ENCODE results near the gene MINK1. TPM values are rescaled to one million over a fixed set of nuclear protein-coding genes. Genes with fewer than 3 reads are reported as not detected.
A peak's percentile ranks its signal among the peaks of the same experiment; 100 is the strongest.

MINK1 gene
- total RNA-seq, 3 donors from 2014 or later (not counting 1 experiment from before 2014, with no cell fraction given): 103 to 122 (median 110) TPM

DNA sequence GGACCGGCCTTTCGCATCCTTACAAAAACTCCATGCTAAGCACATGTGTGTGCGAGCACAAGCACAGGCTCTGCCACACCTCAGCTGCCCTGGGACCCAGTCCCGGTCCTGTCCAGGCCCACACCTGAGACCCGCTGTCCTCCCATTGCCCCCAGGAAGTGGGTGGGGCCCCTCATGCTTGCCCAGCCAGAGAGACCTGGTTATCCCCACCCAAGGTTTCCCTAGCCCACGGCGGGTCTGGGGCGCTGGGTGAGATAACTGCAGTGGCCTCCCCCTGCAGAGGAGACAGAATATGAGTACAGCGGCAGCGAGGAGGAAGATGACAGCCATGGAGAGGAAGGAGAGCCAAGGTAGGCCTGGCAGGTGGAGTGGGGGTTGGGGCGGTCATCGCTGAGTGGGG is 53.7 kb downstream of the MINK1 start:
- no peak overlapping the region for H3K27ac ChIP-seq (ENCODE audit: low read length)
- no peak for ATAC-seq
- intact Hi-C loops (cut with micrococcal nuclease): loop anchor here (5.0 kb wide), 1 partner anchor 320 kb away; no protein-coding TSS in a partner anchor
- Mint-ChIP-seq H3K4me1 (peaks cover 0 to 12% of the 10 kb centered on the region in 2 donors), H3K36me3 (no peaks in the 10 kb centered on the region), H3K4me3 (no peak overlapping the region), H3K27me3 (ENCODE audit: low read depth in 2 of 2) (no peaks in the 10 kb centered on the region), H3K27ac (peak overlapping the region in 1 of 2 donors; percentile 10), H3K9me3 (no peaks in the 10 kb centered on the region)
- TF ChIP-seq, protein P1, sequence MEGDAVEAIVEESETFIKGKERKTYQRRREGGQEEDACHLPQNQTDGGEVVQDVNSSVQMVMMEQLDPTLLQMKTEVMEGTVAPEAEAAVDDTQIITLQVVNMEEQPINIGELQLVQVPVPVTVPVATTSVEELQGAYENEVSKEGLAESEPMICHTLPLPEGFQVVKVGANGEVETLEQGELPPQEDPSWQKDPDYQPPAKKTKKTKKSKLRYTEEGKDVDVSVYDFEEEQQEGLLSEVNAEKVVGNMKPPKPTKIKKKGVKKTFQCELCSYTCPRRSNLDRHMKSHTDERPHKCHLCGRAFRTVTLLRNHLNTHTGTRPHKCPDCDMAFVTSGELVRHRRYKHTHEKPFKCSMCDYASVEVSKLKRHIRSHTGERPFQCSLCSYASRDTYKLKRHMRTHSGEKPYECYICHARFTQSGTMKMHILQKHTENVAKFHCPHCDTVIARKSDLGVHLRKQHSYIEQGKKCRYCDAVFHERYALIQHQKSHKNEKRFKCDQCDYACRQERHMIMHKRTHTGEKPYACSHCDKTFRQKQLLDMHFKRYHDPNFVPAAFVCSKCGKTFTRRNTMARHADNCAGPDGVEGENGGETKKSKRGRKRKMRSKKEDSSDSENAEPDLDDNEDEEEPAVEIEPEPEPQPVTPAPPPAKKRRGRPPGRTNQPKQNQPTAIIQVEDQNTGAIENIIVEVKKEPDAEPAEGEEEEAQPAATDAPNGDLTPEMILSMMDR (IDR thresholded peaks at IDR 0.05): no peak
- H3K9me3 ChIP-seq (ENCODE audit: control insufficient read depth, insufficient read depth, low read length): no peaks in the 10 kb centered on the region
- H3K36me3 ChIP-seq (ENCODE audit: control insufficient read depth, insufficient read depth, low read length): peaks cover 58% of the 10 kb centered on the region
- no peaks in the 10 kb centered on the region for H3K4me1 ChIP-seq (ENCODE audit: control insufficient read depth, insufficient read depth, low read length)
- WGBS (ENCODE audit: insufficient coverage): 94% methylated on average over 12 of the region's 12 CpGs
- DNase-seq: no peak
- H3K4me3 ChIP-seq (ENCODE audit: low read length): no peak overlapping the region
- no peaks in the 10 kb centered on the region for H3K27me3 ChIP-seq (ENCODE audit: control insufficient read depth, insufficient read depth, low read length)

DNA sequence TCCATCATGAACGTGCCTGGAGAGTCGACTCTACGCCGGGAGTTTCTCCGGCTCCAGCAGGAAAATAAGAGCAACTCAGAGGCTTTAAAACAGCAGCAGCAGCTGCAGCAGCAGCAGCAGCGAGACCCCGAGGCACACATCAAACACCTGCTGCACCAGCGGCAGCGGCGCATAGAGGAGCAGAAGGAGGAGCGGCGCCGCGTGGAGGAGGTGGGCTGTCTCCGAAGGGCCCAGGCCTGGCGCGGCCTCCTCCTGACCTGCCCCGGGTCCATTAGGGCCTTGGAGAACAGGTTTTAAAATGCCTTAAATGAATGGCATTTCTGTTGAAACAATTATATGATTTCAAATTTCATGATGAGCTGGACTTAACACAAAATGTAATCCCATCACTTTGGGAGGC is 54.4 kb downstream of the MINK1 start:
- ATAC-seq (no peak), DNase-seq (no peak)
- no peak overlapping the region for H3K4me3 ChIP-seq (ENCODE audit: low read length)
- H3K4me1 ChIP-seq (ENCODE audit: control insufficient read depth, insufficient read depth, low read length): no peaks in the 10 kb centered on the region
- TF ChIP-seq, protein P1 (IDR thresholded peaks at IDR 0.05): no peak
- no peaks in the 10 kb centered on the region for H3K27me3 ChIP-seq (ENCODE audit: control insufficient read depth, insufficient read depth, low read length)
- Mint-ChIP-seq H3K36me3 (no peaks in the 10 kb centered on the region), H3K4me1 (peaks cover 0 to 5% of the 10 kb centered on the region in 2 donors), H3K27ac (peak overlapping the region in 1 of 2 donors; percentile 10), H3K4me3 (no peak overlapping the region), H3K9me3 (no peaks in the 10 kb centered on the region), H3K27me3 (ENCODE audit: low read depth in 2 of 2) (no peaks in the 10 kb centered on the region)
- no peaks in the 10 kb centered on the region for H3K9me3 ChIP-seq (ENCODE audit: control insufficient read depth, insufficient read depth, low read length)
- intact Hi-C loops (cut with micrococcal nuclease): loop anchor here (5.0 kb wide), 1 partner anchor 320 kb away; no protein-coding TSS in a partner anchor
- H3K27ac ChIP-seq (ENCODE audit: low read length): no peak overlapping the region
- H3K36me3 ChIP-seq (ENCODE audit: control insufficient read depth, insufficient read depth, low read length): peaks cover 62% of the 10 kb centered on the region
- 96% methylated on average over 18 of the region's 18 CpGs for WGBS (ENCODE audit: insufficient coverage)

DNA sequence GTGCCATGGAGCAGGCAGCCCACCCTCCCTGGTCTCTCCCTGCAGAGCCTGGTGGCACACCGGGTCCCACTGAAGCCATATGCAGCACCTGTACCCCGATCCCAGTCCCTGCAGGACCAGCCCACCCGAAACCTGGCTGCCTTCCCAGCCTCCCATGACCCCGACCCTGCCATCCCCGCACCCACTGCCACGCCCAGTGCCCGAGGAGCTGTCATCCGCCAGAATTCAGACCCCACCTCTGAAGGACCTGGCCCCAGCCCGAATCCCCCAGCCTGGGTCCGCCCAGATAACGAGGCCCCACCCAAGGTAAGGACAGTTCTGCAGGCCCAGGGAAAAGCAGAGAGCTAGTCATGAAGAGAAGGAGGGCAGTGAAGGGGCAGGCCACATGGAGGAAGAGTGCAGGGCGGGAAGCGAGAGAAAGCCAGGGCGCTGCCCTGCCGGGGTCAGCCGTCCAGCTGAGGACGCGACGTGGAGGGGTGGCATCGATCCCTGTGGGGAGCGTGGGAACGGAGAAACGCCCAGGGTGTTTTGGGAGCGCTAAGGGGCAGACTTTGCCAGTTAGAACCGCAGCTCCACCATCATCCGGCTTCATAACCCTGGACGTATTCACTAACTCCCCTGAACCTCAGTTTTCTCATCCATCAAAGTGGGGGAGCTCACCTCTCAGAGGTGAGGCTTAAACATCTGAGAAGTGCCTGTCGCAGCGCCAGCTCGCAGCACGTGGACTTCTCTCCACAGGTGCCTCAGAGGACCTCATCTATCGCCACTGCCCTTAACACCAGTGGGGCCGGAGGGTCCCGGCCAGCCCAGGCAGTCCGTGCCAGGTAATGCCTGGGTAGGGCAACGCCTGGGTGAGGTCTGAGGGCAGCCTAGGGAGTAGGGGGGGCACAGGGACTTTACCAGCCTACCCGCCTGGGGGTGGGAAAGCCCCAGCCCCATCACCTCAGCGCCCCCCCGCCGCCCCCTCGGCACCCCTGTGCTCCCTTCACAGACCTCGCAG is 58.6 kb downstream of the MINK1 start:
- Mint-ChIP-seq H3K4me1 (peaks cover 0 to 5% of the 10 kb centered on the region in 2 donors), H3K36me3 (no peaks in the 10 kb centered on the region), H3K4me3 (no peak overlapping the region), H3K27me3 (ENCODE audit: low read depth in 2 of 2) (no peaks in the 10 kb centered on the region), H3K9me3 (no peaks in the 10 kb centered on the region), H3K27ac (no peak overlapping the region)
- H3K4me1 ChIP-seq (ENCODE audit: control insufficient read depth, insufficient read depth, low read length): no peaks in the 10 kb centered on the region
- intact Hi-C loops (cut with micrococcal nuclease): no loop called here
- WGBS (ENCODE audit: insufficient coverage): 94% methylated on average over 42 of the region's 42 CpGs
- TF ChIP-seq, protein P1 (IDR thresholded peaks at IDR 0.05): no peak
- no peaks in the 10 kb centered on the region for H3K9me3 ChIP-seq (ENCODE audit: control insufficient read depth, insufficient read depth, low read length)
- H3K27me3 ChIP-seq (ENCODE audit: control insufficient read depth, insufficient read depth, low read length): no peaks in the 10 kb centered on the region
- peaks cover 73% of the 10 kb centered on the region for H3K36me3 ChIP-seq (ENCODE audit: control insufficient read depth, insufficient read depth, low read length)
- no peak overlapping the region for H3K27ac ChIP-seq (ENCODE audit: low read length)
- DNase-seq (no peak), ATAC-seq (no peak)
- no peak overlapping the region for H3K4me3 ChIP-seq (ENCODE audit: low read length)
